Activated CD8-positive, alpha-beta memory T cell treated with anti-CD3 and anti-CD28 coated beads, Interleukin-2, amount 50 U/mL, for 4 hours (primary cell): ENCODE results near the gene LRPPRC.

Source experiments
- DNase-seq: peaks from one replicate; pipeline ENCODE4 v3.0.0-alpha.2; 2020

The LRPPRC gene

GRCh38 chr2:43905871-43906270 lies 89.9 kb downstream of the LRPPRC start:
- DNase-seq = no peak

DNA sequence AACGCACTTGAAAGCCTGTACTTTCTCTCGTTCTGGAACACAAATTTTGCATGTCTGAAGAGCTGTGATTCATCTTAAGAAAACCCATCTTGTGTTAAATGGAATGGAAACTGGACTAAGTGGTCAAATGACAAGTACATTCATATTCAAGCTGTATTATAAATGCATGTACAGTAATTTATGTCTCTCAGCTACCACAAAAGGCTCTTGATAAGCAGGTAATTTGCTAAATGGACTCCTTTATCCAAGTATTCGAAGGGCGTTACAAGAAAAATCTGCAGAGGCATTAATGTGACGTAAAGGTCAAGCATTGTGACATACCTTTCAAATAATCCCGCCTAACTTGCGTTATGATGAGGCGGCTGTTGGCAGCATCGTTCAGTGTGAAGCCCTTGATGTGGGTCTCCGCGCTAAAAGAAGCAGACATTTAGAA lies 90.4 kb downstream of the LRPPRC start:
- no peak for DNase-seq

GRCh38 chr2:43899589-43899988 lies 96.2 kb downstream of the LRPPRC start:
- no peak for DNase-seq

DNA sequence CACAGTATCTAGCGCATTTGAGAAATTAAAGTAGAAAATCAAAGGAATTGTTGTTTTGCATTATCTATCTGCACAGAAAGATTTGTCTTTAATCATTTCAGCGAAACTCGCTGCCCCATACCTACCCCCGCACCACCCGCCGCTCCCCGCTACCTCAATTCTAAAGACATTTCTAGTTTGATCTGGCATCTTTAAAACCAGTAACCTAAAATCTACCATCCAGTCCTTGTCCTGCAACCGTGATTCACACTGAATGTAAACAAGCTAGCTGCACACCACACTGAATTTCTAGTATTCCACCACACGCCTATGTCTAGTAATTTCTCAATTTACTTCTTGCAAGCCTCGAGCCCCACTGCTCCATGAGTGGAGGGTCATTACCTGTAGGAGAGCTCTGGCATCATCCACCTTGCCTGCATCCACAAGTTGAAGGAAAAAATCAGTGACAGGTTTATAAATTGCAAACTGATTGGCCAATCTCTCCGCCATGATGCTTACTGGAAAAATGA lies 96.9 kb downstream of the LRPPRC start:
- no peak for DNase-seq

- no peak for DNase-seq
Measured at GRCh38 chr2:43898134-43898837, 97.5 kb downstream of the LRPPRC start.

GRCh38 chr2:43897492-43897891 lies 98.3 kb downstream of the LRPPRC start:
- no peak for DNase-seq

DNA sequence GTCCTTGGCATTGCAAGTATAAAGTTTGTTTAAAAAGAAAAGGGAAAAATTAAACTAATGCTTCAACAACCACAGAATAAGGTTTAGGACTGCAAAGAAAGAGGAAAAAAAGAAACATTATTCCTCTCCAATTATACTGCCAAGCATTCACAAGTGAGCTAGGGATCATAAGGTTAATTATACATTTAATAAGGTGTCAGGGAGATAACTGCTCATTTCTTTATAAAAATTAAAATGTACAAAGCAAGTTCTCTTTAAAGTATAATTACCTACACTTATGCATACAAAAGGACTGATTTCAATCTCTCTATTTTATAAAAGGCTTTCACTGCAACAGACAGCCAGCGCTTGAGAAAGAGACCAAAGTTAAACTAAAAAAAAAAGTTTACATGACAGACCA lies 98.9 kb downstream of the LRPPRC start:
- no peak for DNase-seq

- DNase-seq = no peak
Measured at GRCh38 chr2:43894743-43895142, 101.0 kb downstream of the LRPPRC start.

DNA sequence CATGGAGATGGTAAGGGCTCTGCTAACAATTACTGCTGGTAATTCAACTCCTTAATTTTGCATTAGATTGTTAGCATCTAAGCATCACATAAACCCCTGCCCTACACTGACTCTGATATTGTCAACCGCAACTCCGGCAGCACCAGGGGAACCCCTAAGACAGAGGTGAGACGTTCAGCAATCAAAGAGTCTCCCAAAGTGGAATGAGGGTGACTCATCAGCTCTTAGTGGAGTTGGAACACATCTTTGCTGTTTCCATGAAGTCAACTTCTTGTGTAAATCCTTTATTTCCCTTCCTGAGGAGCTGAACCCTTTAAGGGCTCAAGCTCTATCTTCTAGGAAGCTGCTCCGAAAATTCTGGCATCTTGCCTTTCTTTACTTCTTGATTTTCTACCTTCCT lies 104.9 kb downstream of the LRPPRC start:
- DNase-seq = no peak

DNA sequence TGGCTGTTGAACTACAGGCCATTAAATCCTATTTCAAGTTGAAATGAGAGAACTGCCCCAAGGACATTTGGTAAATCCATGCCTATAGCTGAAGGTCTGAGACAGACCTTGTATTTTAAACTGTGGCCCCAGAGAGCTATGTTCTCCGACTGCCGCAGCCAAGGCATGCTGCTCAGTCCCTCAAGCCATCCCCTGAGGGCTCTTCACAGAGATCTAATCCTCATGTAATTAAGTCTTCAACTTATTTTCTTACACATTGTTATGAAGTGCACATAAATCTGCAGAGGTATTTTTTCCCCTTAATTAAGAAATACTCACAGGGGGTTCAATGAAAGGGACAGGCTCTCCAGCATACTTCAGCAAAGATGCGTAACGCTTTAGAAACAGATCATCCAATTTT lies 106.4 kb downstream of the LRPPRC start:
- DNase-seq = no peak

DNA sequence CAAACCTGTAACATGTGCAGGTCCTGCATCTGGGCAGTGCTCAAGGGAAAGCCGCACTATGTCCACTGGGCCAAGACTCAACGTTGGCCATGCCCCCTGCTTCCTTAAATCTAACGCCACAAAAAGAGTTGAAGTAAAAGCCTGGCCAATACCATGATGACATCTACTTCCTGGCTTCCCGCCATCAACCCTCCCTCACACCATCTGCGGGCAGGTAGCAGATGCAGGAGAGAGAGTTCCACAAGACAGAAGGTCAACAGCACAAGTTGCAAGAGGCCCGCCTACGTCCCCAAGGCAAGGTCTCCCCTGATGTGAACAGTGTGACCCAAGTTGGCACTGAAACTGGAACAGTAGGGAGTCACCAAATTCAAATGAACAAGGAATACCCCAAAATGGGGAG lies 108.6 kb downstream of the LRPPRC start:
- no peak for DNase-seq

DNA sequence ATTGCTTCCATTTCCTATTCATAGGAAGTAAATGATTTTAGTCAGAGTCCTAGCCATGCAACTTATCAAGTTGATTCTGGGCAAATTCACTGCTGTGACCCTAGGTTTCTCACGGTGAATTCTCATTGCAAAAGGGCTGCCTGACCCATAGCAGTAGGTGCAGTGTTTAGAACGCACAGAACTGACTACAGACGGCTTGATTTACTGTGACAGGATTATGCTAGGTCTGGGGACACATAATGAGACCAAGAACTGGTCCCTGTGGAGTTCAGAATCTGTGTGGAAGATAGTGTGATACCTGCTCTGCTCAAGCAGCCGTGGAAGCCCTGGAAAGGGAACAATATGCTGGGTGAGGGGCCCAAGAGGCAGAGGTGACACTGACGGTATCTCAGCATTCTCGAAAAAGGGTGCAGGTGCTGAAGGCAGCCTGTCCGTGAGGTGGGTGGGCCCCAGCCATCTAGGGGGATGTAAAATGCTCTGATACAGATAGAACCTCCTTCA lies 110.6 kb downstream of the LRPPRC start:
- DNase-seq = no peak

DNA sequence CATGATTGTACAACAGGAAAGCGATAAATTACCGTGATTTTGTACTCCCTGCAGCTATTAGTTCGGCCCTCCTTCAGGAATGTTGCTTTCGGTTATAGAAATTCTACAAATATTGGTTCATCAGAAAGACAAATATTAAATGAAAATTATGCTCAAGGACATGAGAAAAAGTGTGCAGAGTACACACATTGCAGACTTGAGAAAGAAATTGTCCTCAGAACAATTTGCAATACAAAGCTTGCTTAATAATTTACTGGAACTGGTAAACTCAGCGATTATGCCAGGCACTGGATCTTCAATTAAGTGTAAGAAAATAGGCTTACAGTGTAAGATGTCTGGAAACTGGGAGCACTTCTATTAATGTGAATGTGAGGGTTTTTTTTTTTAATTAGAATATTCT lies 111.1 kb downstream of the LRPPRC start:
- DNase-seq = no peak

DNA sequence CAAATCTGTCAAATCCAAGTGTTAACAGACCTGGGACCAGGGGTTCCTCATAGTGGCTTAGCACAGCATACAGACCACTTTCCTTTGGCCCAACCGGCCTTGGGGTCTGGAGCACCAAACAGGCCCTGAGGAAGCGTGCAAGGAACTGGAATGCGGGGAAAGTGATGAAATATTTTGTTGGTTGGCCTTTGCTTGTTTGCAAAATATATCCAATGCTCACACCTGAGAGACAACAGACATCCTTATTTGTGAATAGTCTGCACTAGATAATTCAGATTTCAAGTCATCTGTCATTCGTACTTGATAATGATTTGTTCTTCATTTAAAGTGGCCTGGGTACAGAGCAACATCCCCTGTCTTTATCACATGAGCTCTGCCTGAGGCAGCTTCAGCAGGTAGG lies 113.5 kb downstream of the LRPPRC start:
- DNase-seq = no peak

- DNase-seq = no peak
Measured at GRCh38 chr2:43880952-43881351, 114.8 kb downstream of the LRPPRC start.

- DNase-seq = no peak
Measured at GRCh38 chr2:43880471-43880870, 115.3 kb downstream of the LRPPRC start.

DNA sequence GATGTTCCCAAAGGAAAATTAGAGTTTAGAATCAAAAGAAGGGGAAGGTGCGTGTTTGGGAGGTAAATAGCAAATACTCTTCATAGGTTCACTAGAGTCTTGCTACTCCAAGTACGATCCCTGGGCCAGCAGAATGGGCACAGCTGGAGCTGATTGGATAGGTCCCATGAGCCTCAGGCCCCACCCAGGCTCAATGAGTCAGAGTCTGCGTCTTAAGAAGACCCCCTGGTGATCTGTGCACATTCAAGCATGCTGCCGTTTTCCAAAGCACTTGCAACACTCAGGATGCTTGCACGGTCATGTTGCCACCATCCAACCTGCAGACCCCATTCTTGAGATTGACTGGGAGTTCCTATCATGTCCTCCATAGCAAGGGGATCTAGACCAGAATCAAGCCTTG lies 116.5 kb downstream of the LRPPRC start:
- DNase-seq = no peak

DNA sequence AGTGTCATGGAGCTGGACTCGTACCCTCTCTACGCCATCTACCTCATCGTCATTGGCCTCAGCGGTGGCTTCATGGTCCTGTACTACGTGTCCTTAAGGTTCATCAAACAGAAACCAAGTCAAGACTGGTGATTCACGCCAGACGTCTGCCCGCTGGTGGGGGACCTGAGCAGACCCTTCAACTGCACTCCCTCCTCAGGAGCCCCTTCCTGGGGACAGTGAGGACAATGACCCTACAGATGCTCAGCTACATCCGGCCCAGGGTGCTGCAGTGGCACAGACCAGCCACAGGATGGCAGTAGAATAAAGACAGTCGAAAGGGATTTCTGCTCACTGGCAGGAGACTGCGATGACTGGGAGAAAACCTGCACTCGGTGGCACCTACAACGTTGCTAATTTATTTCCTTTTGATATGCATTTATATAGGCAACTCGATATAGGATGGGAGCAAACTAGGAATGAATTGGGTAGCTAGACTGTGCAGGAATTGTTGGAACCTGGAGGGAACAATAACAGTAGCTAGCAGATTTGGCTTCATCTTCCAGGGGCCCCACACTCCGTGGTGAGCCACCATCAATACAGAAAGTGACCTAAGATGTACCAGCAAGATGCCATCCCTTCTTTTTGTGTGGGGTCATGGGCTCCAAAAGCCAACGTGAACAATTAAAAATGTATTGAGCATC lies 117.9 kb downstream of the LRPPRC start:
- peak; percentile 59 for DNase-seq

- no peak for DNase-seq
Measured at GRCh38 chr2:43874776-43875451, 120.9 kb downstream of the LRPPRC start.

DNA sequence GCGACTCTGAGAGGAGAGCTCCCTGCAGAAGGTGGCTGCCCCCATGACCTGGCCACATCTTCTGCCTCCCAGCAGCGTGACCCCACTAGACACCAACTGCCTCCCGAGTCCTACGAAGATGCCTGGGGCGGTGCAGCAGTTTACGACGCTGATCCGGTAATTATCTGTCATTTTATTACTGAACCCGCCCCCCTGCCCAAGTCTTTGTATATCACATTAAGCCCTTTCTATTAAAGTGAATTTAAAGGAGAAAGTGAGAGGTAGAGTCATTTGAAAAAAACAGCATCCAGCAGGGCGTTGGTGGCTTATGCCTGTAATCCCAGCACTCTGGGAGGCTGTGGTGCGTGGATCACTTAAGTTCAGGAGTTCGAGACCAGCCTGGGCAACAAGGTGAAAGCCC lies 123.6 kb downstream of the LRPPRC start:
- DNase-seq = no peak

DNA sequence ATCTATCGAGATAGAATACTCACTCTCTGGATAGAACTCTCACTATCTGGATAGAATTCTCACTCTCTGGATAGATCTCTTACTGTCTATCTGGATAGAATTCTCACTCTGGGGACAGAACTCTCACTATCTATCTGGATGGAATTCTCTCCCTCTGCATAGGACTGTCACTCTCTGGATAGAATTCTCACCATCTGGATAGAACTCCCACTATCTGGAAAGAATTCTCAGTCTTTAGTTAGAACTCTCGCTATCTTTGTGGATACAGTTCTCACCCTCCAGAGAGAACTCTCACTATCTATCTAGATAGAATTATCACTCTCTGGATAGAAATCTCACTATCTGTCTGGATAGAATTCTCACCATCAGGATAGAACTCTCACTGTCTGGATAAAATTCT lies 140.5 kb downstream of the LRPPRC start:
- DNase-seq = no peak

- no peak for DNase-seq
Measured at GRCh38 chr2:43854671-43855070, 141.1 kb downstream of the LRPPRC start.

DNA sequence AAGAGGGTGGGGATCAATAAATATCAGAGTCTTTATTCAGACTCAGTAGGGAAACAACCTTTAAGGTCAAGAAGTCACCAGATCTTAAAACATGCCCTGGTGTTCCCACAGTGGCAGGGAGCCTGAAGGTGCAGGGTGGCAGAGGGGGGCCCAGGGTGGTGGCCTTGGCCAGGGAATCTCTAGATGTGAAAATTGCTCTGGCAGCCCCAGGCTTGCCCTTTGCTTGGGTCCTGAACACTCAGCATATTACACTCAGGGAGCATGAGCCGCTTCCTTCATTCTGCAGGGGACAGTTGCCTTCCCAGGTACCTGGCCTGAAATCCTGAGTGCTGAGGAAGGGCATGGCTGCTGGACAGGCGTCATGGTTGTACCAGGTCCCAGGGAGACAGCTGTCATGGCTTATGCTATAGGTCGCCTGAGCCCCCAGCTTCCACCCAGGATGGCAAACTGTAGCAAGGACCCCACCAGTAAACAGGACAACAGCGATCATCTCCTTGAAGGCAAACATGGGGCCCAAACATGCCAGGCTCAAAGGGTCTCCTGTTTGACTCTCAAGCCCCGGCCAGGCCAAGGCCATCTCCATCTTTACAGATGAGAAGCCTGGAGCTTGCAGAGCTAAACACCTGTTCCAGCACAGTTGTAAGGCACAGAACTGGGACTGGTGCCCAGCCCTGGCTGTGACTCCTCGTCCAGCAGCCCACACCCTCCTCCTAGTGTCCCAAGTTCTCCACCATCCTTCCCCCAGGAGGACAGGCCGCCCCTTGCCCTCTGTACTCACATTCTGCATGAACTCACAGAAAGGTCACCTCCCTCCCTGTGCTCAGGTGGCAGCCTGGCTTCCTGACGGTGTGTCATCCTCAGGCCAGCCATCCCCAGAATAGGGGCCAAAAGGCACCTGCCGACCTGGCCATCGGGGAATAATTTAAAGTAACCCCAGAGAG lies 142.4 kb downstream of the LRPPRC start:
- no peak for DNase-seq
